ENCODE results near the gene RAPGEF2.
"Not testable (repeated sequence)": the region's sequence is repeated elsewhere in the genome, so short reads cannot be mapped to it uniquely, and the experiment has no call there.

RAPGEF2 gene

GRCh38 chr4:159102622-159103383, at the start of gene RAPGEF2:
Gene RAPGEF2 (plus strand): TSS chr4:159103079. CDS start chr4:159104163, 1,084 bp downstream.
- peak; percentile 92 for DNase-seq (ENCODE audit: low spot score)

GRCh38 chr4:159055833-159056232, 47.0 kb upstream of the RAPGEF2 start:
- DNase-seq (ENCODE audit: low spot score): no peak

GRCh38 chr4:159060161-159060560, 42.7 kb upstream of the RAPGEF2 start:
- DNase-seq (ENCODE audit: low spot score): no peak

GRCh38 chr4:159062381-159062780, 40.5 kb upstream of the RAPGEF2 start:
- DNase-seq (ENCODE audit: low spot score): no peak

GRCh38 chr4:159065513-159066240, 37.2 kb upstream of the RAPGEF2 start:
- DNase-seq (ENCODE audit: low spot score): no peak

GRCh38 chr4:159068139-159068538, 34.7 kb upstream of the RAPGEF2 start:
- DNase-seq (ENCODE audit: low spot score): not testable (repeated sequence)

- no peak for DNase-seq (ENCODE audit: low spot score)
Observed at GRCh38 chr4:159069922-159070321, 33.0 kb upstream of the RAPGEF2 start.

- no peak for DNase-seq (ENCODE audit: low spot score)
Observed at GRCh38 chr4:159070742-159071141, 32.1 kb upstream of the RAPGEF2 start.

- DNase-seq (ENCODE audit: low spot score): no peak
Observed at GRCh38 chr4:159071178-159071968, 31.5 kb upstream of the RAPGEF2 start.

GRCh38 chr4:159071969-159072765, 30.7 kb upstream of the RAPGEF2 start:
- no peak for DNase-seq (ENCODE audit: low spot score)

GRCh38 chr4:159075531-159075932, 27.3 kb upstream of the RAPGEF2 start:
- no peak for DNase-seq (ENCODE audit: low spot score)

- DNase-seq (ENCODE audit: low spot score): not testable (repeated sequence)
Observed at GRCh38 chr4:159077018-159077417, 25.9 kb upstream of the RAPGEF2 start.

GRCh38 chr4:159077702-159078495, 25.0 kb upstream of the RAPGEF2 start:
- DNase-seq (ENCODE audit: low spot score): peak; percentile 82

- DNase-seq (ENCODE audit: low spot score): no peak
Observed at GRCh38 chr4:159079074-159079473, 23.8 kb upstream of the RAPGEF2 start.

- no peak for DNase-seq (ENCODE audit: low spot score)
Observed at GRCh38 chr4:159086606-159087005, 16.3 kb upstream of the RAPGEF2 start.

GRCh38 chr4:159090255-159090654, 12.6 kb upstream of the RAPGEF2 start:
- DNase-seq (ENCODE audit: low spot score): no peak

GRCh38 chr4:159094156-159094555, 8.7 kb upstream of the RAPGEF2 start:
- DNase-seq (ENCODE audit: low spot score): not testable (repeated sequence)

- no peak for DNase-seq (ENCODE audit: low spot score)
Observed at GRCh38 chr4:159096434-159096833, 6.4 kb upstream of the RAPGEF2 start.

- no peak for DNase-seq (ENCODE audit: low spot score)
Observed at GRCh38 chr4:159097144-159097543, 5.7 kb upstream of the RAPGEF2 start.

GRCh38 chr4:159097785-159098184, 5.1 kb upstream of the RAPGEF2 start:
- no peak for DNase-seq (ENCODE audit: low spot score)
